SK-N-MC (cell line): ENCODE data around the gene OPCML.

Experiments
- EZH2 ChIP-seq: fragments of 200-600 bp; sonication (generic); IDR thresholded peaks from one replicate; pipeline ENCODE4 v1.6.1; 2017; ENCODE audit warnings: antibody characterized with exemption
- FOXP2 ChIP-seq: optimal IDR thresholded peaks from 2 replicates; pipeline ENCODE3; 2011; ENCODE audit warnings: mild to moderate bottlenecking, moderate library complexity; ENCODE audit not compliant: insufficient read depth; ENCODE audit errors: extremely low read length, control extremely low read depth
- POLR2AphosphoS5 ChIP-seq: IDR thresholded peaks from 2 replicates; pipeline ENCODE4 v1.6.1; 2012; ENCODE audit warnings: mild to moderate bottlenecking, low read depth, low read length, borderline replicate concordance

- TF ChIP-seq EZH2 (no peak), POLR2AphosphoS5 (no peak), FOXP2 (no peak)
These were observed 953.7 kb downstream of the OPCML start for GRCh38 chr11:132578580-132578979.
